ENCODE results near the gene DOCK9.

The DOCK9 gene

DNA sequence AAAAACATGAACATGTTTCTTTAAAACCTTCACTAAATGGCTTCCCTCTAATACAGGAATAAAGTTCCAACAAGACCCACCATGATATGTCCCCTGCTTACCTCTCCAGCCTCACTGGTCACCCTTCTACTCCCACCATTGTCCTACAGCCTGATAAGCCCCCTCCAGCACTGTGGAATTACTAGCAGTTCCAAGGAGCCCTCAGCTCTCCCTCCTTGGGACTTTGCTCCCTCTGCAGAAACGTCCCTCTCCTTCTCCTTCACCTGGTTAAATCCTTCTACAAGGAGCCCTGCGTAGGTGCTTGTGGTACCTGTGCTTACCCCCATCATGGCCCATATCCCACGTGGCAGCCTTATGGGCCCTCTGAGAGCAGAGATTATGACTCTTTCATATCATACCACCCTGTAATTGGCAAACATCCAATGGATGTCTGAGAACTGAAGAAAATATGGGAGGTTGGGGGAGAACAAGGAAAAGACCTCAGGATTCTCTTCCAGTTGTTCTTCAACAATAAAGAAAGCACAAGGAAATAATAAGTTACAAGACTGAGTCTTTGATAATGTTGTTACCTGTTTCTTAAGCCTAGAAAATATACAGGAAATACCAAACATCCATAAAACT lies 26.1 kb upstream of the DOCK9 start:
- H3K4me3 ChIP-seq (replicated peaks in 1 of 2; ENCODE audit: low read depth in 2 of 2, low read length in 2 of 2): no peak overlapping the region
- DNase-seq (ENCODE audit: low read depth in 2 of 2): no peak
- TF ChIP-seq, protein P1, sequence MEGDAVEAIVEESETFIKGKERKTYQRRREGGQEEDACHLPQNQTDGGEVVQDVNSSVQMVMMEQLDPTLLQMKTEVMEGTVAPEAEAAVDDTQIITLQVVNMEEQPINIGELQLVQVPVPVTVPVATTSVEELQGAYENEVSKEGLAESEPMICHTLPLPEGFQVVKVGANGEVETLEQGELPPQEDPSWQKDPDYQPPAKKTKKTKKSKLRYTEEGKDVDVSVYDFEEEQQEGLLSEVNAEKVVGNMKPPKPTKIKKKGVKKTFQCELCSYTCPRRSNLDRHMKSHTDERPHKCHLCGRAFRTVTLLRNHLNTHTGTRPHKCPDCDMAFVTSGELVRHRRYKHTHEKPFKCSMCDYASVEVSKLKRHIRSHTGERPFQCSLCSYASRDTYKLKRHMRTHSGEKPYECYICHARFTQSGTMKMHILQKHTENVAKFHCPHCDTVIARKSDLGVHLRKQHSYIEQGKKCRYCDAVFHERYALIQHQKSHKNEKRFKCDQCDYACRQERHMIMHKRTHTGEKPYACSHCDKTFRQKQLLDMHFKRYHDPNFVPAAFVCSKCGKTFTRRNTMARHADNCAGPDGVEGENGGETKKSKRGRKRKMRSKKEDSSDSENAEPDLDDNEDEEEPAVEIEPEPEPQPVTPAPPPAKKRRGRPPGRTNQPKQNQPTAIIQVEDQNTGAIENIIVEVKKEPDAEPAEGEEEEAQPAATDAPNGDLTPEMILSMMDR (IDR thresholded peaks at IDR 0.05; ENCODE audit: low read depth, low read length): no peak

DNA sequence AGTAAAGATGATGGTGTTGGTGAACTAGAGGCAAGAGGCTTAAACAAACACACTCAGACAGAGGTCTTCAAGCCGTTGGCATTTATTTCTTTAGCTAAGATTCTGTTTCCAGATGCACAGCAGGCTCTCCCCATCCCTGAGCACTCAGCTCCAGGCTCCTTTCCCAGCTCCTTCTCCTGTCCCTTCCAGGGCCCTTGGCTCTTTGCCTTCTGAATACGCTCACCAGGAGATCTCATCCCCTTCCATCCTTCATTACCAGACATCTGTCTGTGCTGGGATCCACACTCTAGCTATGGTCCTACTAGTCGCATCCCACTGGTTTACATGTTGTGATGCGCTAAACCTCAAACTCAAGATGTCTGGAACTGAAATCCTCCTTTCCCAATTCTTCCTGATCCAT lies 25.3 kb upstream of the DOCK9 start:
- TF ChIP-seq, protein P1 (IDR thresholded peaks at IDR 0.05; ENCODE audit: low read depth, low read length): no peak
- no peak overlapping the region for H3K4me3 ChIP-seq (replicated peaks in 1 of 2; ENCODE audit: low read depth in 2 of 2, low read length in 2 of 2)
- DNase-seq (ENCODE audit: low read depth in 2 of 2): no peak

DNA sequence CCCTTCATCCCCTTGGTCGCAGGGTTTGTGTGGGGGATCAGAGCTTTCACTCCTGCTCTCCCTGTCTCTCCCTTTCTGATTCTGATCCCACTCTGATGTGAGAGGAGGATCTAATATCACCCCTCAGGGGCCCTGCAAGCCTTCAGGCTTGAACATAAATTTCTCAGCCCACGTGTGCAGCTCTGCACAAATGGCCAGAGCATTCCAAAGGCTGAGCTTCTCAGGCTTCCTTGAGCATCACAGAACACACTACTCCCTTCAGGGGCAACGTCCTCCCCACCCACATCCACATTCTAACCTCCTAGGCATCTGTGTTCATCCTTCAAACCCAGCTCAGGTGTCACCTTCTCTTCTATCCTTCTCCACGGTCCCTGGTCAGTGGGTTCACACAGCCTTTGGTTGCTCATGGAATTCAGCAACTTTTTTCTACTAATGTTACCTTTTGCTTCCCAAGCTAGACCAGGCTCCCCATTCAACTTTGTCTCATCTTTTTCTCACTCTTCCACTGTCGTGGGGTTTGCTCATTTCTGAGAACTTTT lies 24.4 kb upstream of the DOCK9 start:
- DNase-seq (ENCODE audit: low read depth in 2 of 2): no peak
- no peak overlapping the region for H3K4me3 ChIP-seq (replicated peaks in 1 of 2; ENCODE audit: low read depth in 2 of 2, low read length in 2 of 2)
- TF ChIP-seq, protein P1 (IDR thresholded peaks at IDR 0.05; ENCODE audit: low read depth, low read length): no peak

DNA sequence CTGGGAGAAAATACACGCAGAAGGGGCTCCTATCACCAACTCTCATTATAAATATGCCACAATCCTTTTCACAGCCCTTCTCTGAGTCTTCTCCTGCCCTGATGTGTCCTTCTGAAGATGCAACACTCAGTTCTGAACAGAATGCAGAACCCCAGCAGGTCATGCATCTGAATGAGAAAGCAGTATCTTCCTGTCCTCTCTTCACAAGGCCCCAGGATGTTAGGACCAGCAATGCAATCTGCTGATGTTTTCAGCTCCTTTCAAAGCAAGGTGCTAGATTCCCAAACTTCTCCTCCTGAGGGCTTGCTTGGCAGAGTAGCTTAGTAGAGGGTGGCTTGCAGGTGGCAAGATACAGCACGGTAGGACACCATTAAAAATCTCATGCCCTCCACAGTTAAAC lies 22.3 kb upstream of the DOCK9 start:
- H3K4me3 ChIP-seq (replicated peaks in 1 of 2; ENCODE audit: low read depth in 2 of 2, low read length in 2 of 2): no peak overlapping the region
- TF ChIP-seq, protein P1 (IDR thresholded peaks at IDR 0.05; ENCODE audit: low read depth, low read length): no peak
- DNase-seq (ENCODE audit: low read depth in 2 of 2): no peak

DNA sequence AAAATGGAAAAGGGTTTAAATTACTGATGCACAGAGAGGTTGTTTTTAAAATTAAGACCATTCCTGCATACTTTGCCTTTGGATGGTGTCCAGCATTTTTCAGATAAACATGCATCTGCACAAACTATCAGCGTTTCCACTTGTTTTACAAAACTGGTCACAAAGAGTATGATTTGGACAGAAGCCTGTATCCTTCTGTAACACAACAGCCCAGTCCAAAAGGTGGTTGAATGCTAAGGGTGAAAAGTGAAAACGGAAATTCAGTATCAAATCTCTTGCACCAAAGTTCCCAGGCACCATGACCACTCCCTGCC lies 21.7 kb upstream of the DOCK9 start:
- DNase-seq (ENCODE audit: low read depth in 2 of 2): peak in 1 of 2 donors; percentile 73
- H3K4me3 ChIP-seq (replicated peaks in 1 of 2; ENCODE audit: low read depth in 2 of 2, low read length in 2 of 2): no peak overlapping the region
- TF ChIP-seq, protein P1 (IDR thresholded peaks at IDR 0.05; ENCODE audit: low read depth, low read length): no peak

DNA sequence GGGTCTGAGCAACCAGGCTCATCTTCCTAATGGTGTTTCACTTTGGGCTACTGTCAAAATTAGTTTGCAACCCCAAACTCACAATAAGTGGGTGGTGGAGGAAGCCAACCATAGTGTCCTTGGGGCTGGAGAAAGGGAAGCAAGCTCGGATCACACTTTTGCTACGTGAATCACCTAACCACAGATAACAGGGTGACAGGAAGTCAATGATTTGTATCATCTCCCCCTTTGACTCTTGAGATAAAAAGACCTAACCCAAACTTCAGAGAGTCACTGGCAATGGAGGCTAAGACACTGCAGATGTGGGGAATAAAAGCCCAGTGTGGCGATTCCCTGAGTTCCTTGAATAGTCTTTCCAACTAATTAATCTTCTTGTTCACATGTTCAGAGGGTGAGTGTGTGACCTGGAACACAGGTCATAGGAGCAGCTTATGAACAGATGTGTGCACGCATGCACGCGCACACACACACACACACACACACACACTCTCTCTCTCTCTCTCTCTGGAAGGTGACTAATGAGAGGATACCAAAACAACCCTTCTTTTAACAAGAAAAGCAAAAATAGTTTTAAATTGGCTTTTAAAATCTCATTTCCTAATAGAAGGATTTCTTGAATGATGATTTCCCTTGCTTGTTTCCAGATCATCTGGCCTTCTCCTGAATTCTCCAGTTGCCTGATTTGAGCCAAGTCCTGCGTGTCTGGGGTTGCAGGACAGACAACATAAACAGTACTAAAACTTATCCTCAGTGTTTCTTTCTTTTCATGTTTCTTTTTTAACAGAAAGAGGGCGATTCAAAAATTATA lies 21.2 kb upstream of the DOCK9 start:
- H3K4me3 ChIP-seq (replicated peaks in 1 of 2; ENCODE audit: low read depth in 2 of 2, low read length in 2 of 2): no peak overlapping the region
- DNase-seq (ENCODE audit: low read depth in 2 of 2): peak in 1 of 2 donors; percentile 53
- TF ChIP-seq, protein P1 (IDR thresholded peaks at IDR 0.05; ENCODE audit: low read depth, low read length): no peak
